Measurements from ENCODE around the gene ASXL1. TPM values are rescaled to one million over a fixed set of nuclear protein-coding genes. Genes with fewer than 3 reads are reported as not detected.
A peak's percentile ranks its signal among the peaks of the same experiment; 100 is the strongest.

The ASXL1 gene
- total RNA-seq, 1 donor from 2014 or later: 25.0 TPM

DNA sequence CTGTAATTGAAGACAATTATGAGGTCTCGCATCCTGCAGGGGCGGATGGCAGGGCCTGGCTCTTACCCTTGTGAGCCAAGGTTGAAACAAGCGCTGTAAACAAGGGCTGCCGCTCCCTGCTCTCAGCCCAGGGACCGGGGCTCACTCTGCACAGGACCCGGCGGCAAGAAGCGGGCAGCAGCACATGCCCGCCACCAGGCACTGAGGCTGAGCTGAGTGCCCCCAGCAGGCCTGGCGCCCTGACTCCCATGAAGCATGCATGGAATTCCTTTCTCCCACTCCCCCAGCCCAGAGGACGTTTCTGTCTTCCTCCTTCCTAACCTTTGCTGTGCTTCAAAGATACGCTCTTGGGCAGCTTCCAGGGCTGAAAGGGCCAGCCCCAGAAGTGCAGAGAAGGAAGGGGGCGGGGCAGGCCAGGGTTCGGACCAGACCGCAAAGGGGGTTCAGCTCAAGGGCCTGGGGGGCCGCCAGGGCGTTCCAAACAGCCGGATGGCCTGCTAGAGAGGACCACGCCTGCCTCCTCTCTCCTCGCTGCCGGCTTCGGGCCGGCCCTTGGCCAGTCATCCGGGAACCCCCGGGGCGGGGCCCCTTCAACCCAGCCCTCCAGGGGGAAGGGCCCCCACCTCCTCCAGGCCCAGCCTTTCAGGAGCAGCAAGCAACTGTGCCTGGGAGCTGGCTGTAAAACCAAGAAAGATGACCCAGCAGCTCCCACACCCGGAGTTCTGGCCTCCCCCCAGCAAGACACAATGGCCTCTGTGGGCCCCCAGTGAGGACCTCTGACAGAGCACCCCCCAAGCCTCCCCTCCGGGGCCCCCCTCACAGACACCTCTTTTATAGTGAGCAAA is 117.1 kb downstream of the ASXL1 start:
- no peak for TF ChIP-seq CTCF (IDR thresholded peaks at IDR 0.05; ENCODE audit: borderline replicate concordance)
- Histone ChIP-seq H3K4me3 (peak overlapping the region; percentile 56), H3K27ac (replicated peaks) (peak overlapping the region; percentile 92), H3K9me3 (replicated peaks) (no peaks in the 10 kb centered on the region), H3K27me3 (ENCODE audit: low read depth) (no peaks in the 10 kb centered on the region), H3K4me1 (peaks cover 81% of the 10 kb centered on the region), H3K36me3 (peaks cover 4% of the 10 kb centered on the region)
- intact Hi-C loops (cut with micrococcal nuclease): no loop called here
- peak; percentile 92 for DNase-seq

DNA sequence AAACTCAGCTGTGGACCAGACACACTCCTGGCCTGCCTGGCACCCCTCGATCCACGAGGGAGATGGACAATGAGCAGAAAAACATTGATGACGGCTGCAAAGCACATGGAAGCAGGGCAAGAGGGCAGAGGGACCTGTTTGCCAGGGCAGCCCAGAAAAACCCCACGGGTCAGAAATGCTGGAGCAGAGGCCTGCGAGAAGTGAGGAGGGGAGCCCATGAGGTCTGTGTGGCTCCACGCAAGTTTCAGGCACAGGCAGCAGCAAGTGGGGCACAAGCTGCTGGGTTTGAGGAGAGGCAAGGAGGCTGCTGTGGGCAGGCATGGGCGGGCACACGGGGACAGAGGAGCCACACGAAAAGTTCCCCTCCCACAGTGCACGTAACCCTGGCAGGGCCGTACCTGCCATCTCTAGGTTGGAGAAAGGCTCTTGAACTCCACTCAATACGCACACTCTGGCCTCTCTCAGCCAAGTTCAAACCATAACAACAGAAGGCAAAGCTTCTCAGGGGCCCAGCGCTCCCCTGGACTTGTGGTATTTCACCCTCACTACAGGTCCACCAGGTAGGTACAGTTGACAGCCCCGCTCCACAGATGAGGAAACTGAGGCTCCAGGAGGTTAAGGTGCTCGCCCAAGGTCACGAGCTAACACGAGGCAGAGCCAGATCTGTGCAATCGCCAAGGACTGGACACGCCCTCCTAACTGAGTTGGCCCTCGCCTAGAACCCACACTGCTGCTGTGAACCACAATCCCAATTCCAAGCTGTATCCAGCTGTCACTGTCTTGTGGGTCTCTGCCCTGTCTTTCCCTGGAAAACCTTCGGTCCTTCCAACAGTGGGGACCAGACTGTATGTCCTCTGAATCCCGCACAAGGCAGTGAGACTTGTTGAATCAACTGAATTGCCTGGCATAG is 118.8 kb downstream of the ASXL1 start:
- H3K4me1 ChIP-seq: peaks cover 82% of the 10 kb centered on the region
- intact Hi-C loops (cut with micrococcal nuclease): no loop called here

GRCh38 chr20:32477594-32478512 is 119.7 kb downstream of the ASXL1 start:
- Histone ChIP-seq H3K4me3 (no peak overlapping the region), H3K9me3 (replicated peaks) (no peaks in the 10 kb centered on the region), H3K27ac (replicated peaks) (peak overlapping the region; percentile 92), H3K36me3 (no peaks in the 10 kb centered on the region), H3K4me1 (peaks cover 82% of the 10 kb centered on the region), H3K27me3 (ENCODE audit: low read depth) (no peaks in the 10 kb centered on the region)
- no peak for TF ChIP-seq CTCF (IDR thresholded peaks at IDR 0.05; ENCODE audit: borderline replicate concordance)
- intact Hi-C loops (cut with micrococcal nuclease): no loop called here
- peak; percentile 14 for DNase-seq

More for the DNA sequence above, 118.8 kb downstream of the ASXL1 start:
- no peaks in the 10 kb centered on the region for H3K9me3 ChIP-seq (replicated peaks)
- TF ChIP-seq CTCF (IDR thresholded peaks at IDR 0.05; ENCODE audit: borderline replicate concordance): no peak
- no peaks in the 10 kb centered on the region for H3K27me3 ChIP-seq (ENCODE audit: low read depth)
- H3K36me3 ChIP-seq: peaks cover under 1% of the 10 kb centered on the region
- peak overlapping the region; percentile 92 for H3K27ac ChIP-seq (replicated peaks)
- no peak overlapping the region for H3K4me3 ChIP-seq
- peak; percentile 6 for DNase-seq

GRCh38 chr20:32478576-32478975 is 120.4 kb downstream of the ASXL1 start:
- Histone ChIP-seq H3K36me3 (no peaks in the 10 kb centered on the region), H3K27me3 (ENCODE audit: low read depth) (no peaks in the 10 kb centered on the region), H3K27ac (replicated peaks) (no peak overlapping the region), H3K4me1 (peaks cover 79% of the 10 kb centered on the region), H3K9me3 (replicated peaks) (no peaks in the 10 kb centered on the region), H3K4me3 (no peak overlapping the region)
- intact Hi-C loops (cut with micrococcal nuclease): no loop called here
- no peak for TF ChIP-seq CTCF (IDR thresholded peaks at IDR 0.05; ENCODE audit: borderline replicate concordance)
- no peak for DNase-seq

DNA sequence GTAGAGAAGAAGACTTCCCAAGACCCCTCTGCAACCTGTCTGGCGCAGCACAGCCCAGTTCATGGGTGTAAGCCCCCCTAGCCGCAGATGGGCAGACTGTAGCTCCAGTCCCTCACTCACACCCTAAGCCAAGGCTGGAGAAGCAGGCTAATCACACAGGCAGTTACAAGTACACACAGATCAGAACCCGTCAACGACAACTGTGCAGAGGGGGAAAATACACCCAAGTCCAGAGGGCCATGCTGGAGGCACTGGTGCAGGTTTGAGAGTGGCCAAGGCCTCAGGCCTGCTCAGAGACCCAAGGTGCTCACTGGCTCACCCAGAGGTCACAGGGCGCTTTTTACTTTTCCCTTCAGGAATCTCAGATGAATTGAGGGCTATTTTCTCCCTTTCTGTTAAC is 120.9 kb downstream of the ASXL1 start:
- Histone ChIP-seq H3K4me3 (no peak overlapping the region), H3K27ac (replicated peaks) (no peak overlapping the region), H3K27me3 (ENCODE audit: low read depth) (no peaks in the 10 kb centered on the region), H3K4me1 (peaks cover 77% of the 10 kb centered on the region), H3K36me3 (no peaks in the 10 kb centered on the region), H3K9me3 (replicated peaks) (no peaks in the 10 kb centered on the region)
- TF ChIP-seq CTCF (IDR thresholded peaks at IDR 0.05; ENCODE audit: borderline replicate concordance): no peak
- DNase-seq: no peak
- intact Hi-C loops (cut with micrococcal nuclease): no loop called here

Measured in left ventricle myocardium inferior (tissue), 1 donor.